T-cell (primary cell): ENCODE data around the gene BCL11B. TPM values are rescaled to one million over a fixed set of nuclear protein-coding genes. Genes with fewer than 3 reads are reported as not detected.

Experiments used
- ATAC-seq, 4 experiments: fragments of 200-7000 bp in 3 of 4; fragments of 150-1000 bp in 1 of 4; cut with Tn5 transposase; replicated peaks in 1 of 4; 1 replicate in 3 of 4; 2 replicates in 1 of 4; pipeline ENCODE4 v1.10.0; 2021; ENCODE audit warnings: moderate library complexity in 3 of 4, mild to moderate bottlenecking in 2 of 4, moderate number of reproducible peaks in 1 of 4
- CTCF ChIA-PET, 2 donors: fragments of 300-600 bp; sonication (Branson Sonifier 250); formaldehyde crosslinking; loops; one replicate each; lab custom pipeline; 2022; ENCODE audit warnings: antibody characterized with exemption in 2 of 2; lab: Charles Lee
- POLR2A ChIA-PET, 2 donors: fragments of 300-600 bp; sonication (Branson Sonifier 250); formaldehyde crosslinking; loops; one replicate each; lab custom pipeline; 2022; ENCODE audit warnings: antibody characterized with exemption in 2 of 2; lab: Charles Lee
- DNase-seq, 35 experiments: peaks; one replicate each; pipeline versions ENCODE4 v3.0.0 to v3.0.0-alpha.2; 2013 to 2023
- H3K27ac ChIP-seq: one replicate; pipeline ENCODE4 v1.5.1; 2013; ENCODE audit warnings: low read length
- H3K27me3 ChIP-seq, 2 experiments: replicated peaks in 1 of 2; 1 replicate in 1 of 2; 2 replicates in 1 of 2; pipeline versions ENCODE4 v1.6.1 to v1.7.0; 2013; ENCODE audit warnings: low read length in 1 of 2, mixed read lengths in 1 of 2; ENCODE audit not compliant: control insufficient read depth in 2 of 2, insufficient read depth in 2 of 2; ENCODE audit errors: extremely low read depth in 1 of 2
- H3K36me3 ChIP-seq, 2 donors: 1 replicate in 1 of 2; 2 replicates in 1 of 2; pipeline versions ENCODE4 v1.6.1 to v1.7.0; 2013; ENCODE audit warnings: low read length in 1 of 2; ENCODE audit not compliant: control insufficient read depth in 2 of 2, insufficient read depth in 1 of 2; ENCODE audit errors: extremely low read depth in 1 of 2
- H3K4me1 ChIP-seq, 2 experiments: 1 replicate in 1 of 2; 2 replicates in 1 of 2; pipeline versions ENCODE4 v1.6.1 to v1.7.0; 2013; ENCODE audit warnings: low read length in 2 of 2, mixed read lengths in 1 of 2; ENCODE audit not compliant: insufficient read depth in 2 of 2, control insufficient read depth in 1 of 2; ENCODE audit errors: extremely low read depth in 1 of 2
- H3K4me3 ChIP-seq, 2 donors: 1 replicate in 1 of 2; 2 replicates in 1 of 2; pipeline versions ENCODE4 v1.5.1 to v1.7.0; 2013; ENCODE audit warnings: mild to moderate bottlenecking in 2 of 2, low read length in 1 of 2, moderate library complexity in 1 of 2; ENCODE audit not compliant: control insufficient read depth in 1 of 2; ENCODE audit errors: extremely low read depth in 1 of 2
- H3K9me3 ChIP-seq: 2 replicates; pipeline ENCODE4 v1.7.0; 2013
- H3K27ac Mint-ChIP-seq, 2 donors: one replicate each; pipeline ENCODE4 v1.8.0; 2020 to 2021; ENCODE audit warnings: mild to moderate bottlenecking in 2 of 2, mixed read lengths in 2 of 2
- H3K27me3 Mint-ChIP-seq, 2 donors: one replicate each; pipeline ENCODE4 v1.8.0; 2021 to 2022; ENCODE audit warnings: mixed read lengths in 2 of 2
- H3K36me3 Mint-ChIP-seq: one replicate; pipeline ENCODE4 v1.8.0; 2021; ENCODE audit warnings: mixed read lengths
- H3K4me1 Mint-ChIP-seq, 3 donors: one replicate each; pipeline ENCODE4 v1.8.0; 2020 to 2022; ENCODE audit warnings: mixed read lengths in 3 of 3, mild to moderate bottlenecking in 1 of 3
- H3K4me3 Mint-ChIP-seq, 3 donors: one replicate each; pipeline ENCODE4 v1.8.0; 2020 to 2022; ENCODE audit warnings: mild to moderate bottlenecking in 3 of 3, mixed read lengths in 3 of 3, moderate library complexity in 3 of 3
- H3K9me3 Mint-ChIP-seq, 3 donors: one replicate each; pipeline ENCODE4 v1.8.0; 2020 to 2022; ENCODE audit warnings: mixed read lengths in 3 of 3
- WGBS: methylation state at CpG from one replicate; pipeline ENCODE4 v1.1.5; 2013; ENCODE audit warnings: missing lambda C conversion rate; ENCODE audit not compliant: insufficient coverage; 5-methylcytosine and 5-hydroxymethylcytosine counted together
- total RNA-seq, 35 experiments: library from RNA in 6 of 35; stranded (reverse) in 6 of 35; fragments of 120-200 nt in 1 of 35; gene quantifications; one replicate each; pipeline versions ENCODE4 v1.2.1 to v1.2.4 and lab custom pipeline; 2013 to 2026

Gene BCL11B
- total RNA-seq, 5 donors from 2014 or later (not counting 1 experiment from before 2014, with no cell fraction given): 181 to 240 (median 196) TPM

GRCh38 chr14:99233222-99234035, 38.6 kb downstream of the BCL11B start:
- no peak for DNase-seq
- H3K27me3 ChIP-seq: no peaks in the 10 kb centered on the region
- ChIA-PET POLR2A (interaction anchor here (0.5 to 1.8 kb wide), 7 partner anchors 11 to 48 kb away, joined by 3 to 13 read pairs (median 3); no protein-coding TSS in a partner anchor), CTCF (interaction anchor here (0.5 to 7.2 kb wide), 6 partner anchors 8 to 44 kb away, joined by 3 to 75 read pairs (median 4); no protein-coding TSS in a partner anchor)
- Mint-ChIP-seq H3K4me3 (peak overlapping the region; percentile 66 to 96 (median 85)), H3K27ac (peak overlapping the region; percentile 98), H3K4me1 (peaks cover 94 to 96% (median 95%) of the 10 kb centered on the region in 3 donors), H3K27me3 (no peaks in the 10 kb centered on the region), H3K36me3 (peaks cover 30% of the 10 kb centered on the region), H3K9me3 (no peaks in the 10 kb centered on the region)
- ATAC-seq: no peak
- H3K4me3 ChIP-seq: peak overlapping the region; percentile 18 to 45
- peaks cover 80 to 100% of the 10 kb centered on the region in 2 experiments for H3K4me1 ChIP-seq
- no peaks in the 10 kb centered on the region for H3K9me3 ChIP-seq
- WGBS: 23% methylated on average over 12 of the region's 17 CpGs
- H3K27ac ChIP-seq: peak overlapping the region; percentile 99
- peaks cover 11 to 54% of the 10 kb centered on the region in 2 donors for H3K36me3 ChIP-seq

DNA sequence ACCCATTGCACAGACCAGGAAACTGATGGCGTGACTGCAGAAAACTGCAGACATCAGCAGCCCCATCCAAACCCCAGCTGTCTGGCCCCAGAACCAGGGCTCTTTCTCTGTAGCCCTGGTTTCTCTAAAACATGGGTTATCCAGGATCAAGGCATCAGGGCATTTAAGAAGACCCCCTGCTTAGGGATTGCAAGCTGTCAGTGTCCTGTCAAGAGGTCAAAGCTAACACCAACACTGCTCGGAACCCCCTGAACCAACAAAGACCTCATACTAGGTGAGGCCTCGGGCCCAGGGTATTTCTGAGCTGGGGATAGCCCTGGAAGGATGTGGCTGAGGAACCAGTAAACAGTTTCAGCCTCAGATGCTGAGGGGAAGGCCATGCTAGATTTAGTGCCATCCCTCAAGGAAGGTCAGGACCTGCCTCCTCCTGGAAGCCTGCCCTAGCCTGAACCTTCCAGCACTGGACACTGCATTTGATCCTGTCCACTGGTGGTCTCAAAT, 39.2 kb downstream of the BCL11B start:
- Histone ChIP-seq H3K4me3 (peak overlapping the region; percentile 7 to 45), H3K27me3 (no peaks in the 10 kb centered on the region), H3K9me3 (no peaks in the 10 kb centered on the region), H3K36me3 (peaks cover 17 to 54% of the 10 kb centered on the region in 2 donors), H3K27ac (peak overlapping the region; percentile 99), H3K4me1 (peaks cover 80 to 100% of the 10 kb centered on the region in 2 experiments)
- CTCF ChIA-PET: interaction anchor here (0.5 to 7.2 kb wide), 5 partner anchors 9 to 34 kb away, joined by 3 to 75 read pairs (median 4); no protein-coding TSS in a partner anchor
- H3K4me1 Mint-ChIP-seq: peaks cover 94 to 96% (median 95%) of the 10 kb centered on the region in 3 donors
- 7% methylated on average over 2 of the region's 3 CpGs for WGBS
- H3K36me3 Mint-ChIP-seq: peaks cover 30% of the 10 kb centered on the region
- H3K27ac Mint-ChIP-seq: peak overlapping the region; percentile 98
- DNase-seq (peak in 2 of 35 experiments; percentile 35 to 72), ATAC-seq (peak in 1 of 4 experiments; percentile 8)
- POLR2A ChIA-PET: interaction anchor here (0.5 to 1.1 kb wide), 6 partner anchors 18 to 1008 kb away, joined by 3 to 6 read pairs (median 3); no protein-coding TSS in a partner anchor
- H3K9me3 Mint-ChIP-seq: no peaks in the 10 kb centered on the region
- peak overlapping the region; percentile 66 to 96 (median 85) for H3K4me3 Mint-ChIP-seq
- no peaks in the 10 kb centered on the region for H3K27me3 Mint-ChIP-seq

DNA sequence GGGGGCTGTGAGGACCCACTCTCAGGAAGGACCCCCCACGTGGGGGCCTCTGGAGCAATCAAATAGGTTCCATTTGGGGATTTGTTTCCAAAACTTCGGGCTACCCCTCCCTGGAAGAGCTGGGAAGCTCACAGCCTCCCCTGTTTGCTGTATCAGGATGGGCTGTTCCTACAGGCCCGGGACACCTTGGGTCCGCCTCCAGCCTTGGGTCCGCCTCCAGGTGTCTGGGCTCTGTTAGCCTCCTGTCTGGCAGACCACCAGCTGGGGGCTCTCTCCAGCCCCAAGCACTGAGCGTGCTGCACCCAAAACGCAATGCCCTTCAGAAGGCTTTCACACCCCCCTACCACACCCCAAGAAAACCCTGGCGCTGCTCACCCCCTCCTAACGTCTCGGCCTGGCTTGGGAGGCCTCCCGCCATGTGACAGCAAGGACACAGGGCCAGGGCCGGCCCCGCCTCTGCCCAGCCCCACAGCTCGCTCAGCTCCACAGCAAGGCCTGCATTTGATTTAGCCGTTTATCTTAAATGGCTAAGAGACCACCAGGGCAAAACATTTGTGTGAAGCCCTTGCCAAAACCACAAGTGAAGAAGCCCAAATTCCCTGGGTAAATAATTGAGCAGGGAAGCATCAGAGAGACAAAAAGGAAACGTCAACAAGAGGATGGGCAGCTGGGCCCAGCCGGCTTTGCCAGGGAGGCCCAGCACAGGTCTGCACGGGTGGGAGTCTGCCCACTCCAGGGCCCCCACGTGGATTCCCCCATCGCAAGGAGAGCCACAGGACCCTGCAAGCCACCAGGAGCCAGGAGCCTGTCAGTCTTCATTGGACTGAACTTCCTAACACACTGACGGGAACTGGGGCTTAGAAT, 39.9 kb downstream of the BCL11B start:
- Histone ChIP-seq H3K4me1 (peaks cover 80 to 100% of the 10 kb centered on the region in 2 experiments), H3K9me3 (no peaks in the 10 kb centered on the region), H3K36me3 (peaks cover 17 to 55% of the 10 kb centered on the region in 2 donors), H3K27me3 (no peaks in the 10 kb centered on the region), H3K27ac (peak overlapping the region; percentile 99), H3K4me3 (peak overlapping the region; percentile 7 to 45)
- DNase-seq: peak in 2 of 35 experiments; percentile 53 to 63
- Mint-ChIP-seq H3K4me3 (peak overlapping the region; percentile 66 to 96 (median 85)), H3K9me3 (no peaks in the 10 kb centered on the region), H3K36me3 (peaks cover 30% of the 10 kb centered on the region), H3K4me1 (peaks cover 94 to 96% (median 95%) of the 10 kb centered on the region in 3 donors), H3K27ac (peak overlapping the region; percentile 98), H3K27me3 (no peaks in the 10 kb centered on the region)
- ATAC-seq: no peak
- CTCF ChIA-PET: interaction anchor here (1.1 to 7.2 kb wide), 5 partner anchors 8 to 35 kb away, joined by 3 to 75 read pairs (median 4); no protein-coding TSS in a partner anchor
- 17% methylated on average over 20 of the region's 21 CpGs for WGBS
- POLR2A ChIA-PET: interaction anchor here (0.6 to 1.1 kb wide), 4 partner anchors 36 to 1009 kb away, joined by 3 to 6 read pairs (median 3); no protein-coding TSS in a partner anchor

- H3K4me1 ChIP-seq: peaks cover 80 to 100% of the 10 kb centered on the region in 2 experiments
- Mint-ChIP-seq H3K9me3 (no peaks in the 10 kb centered on the region), H3K27me3 (no peaks in the 10 kb centered on the region), H3K4me3 (peak overlapping the region; percentile 76 to 96 (median 85)), H3K4me1 (peaks cover 94 to 96% (median 95%) of the 10 kb centered on the region in 3 donors), H3K36me3 (peaks cover 34% of the 10 kb centered on the region), H3K27ac (peak overlapping the region; percentile 98 to 99)
- ChIA-PET POLR2A (interaction anchor here (0.8 to 1.6 kb wide), 4 partner anchors 31 to 38 kb away, joined by 3 to 12 read pairs (median 6); no protein-coding TSS in a partner anchor), CTCF (interaction anchor here (0.6 to 7.2 kb wide), 15 partner anchors 10 to 1438 kb away, joined by 3 to 75 read pairs (median 6); no protein-coding TSS in a partner anchor)
- H3K9me3 ChIP-seq: no peaks in the 10 kb centered on the region
- peaks cover 17 to 59% of the 10 kb centered on the region in 2 donors for H3K36me3 ChIP-seq
- no peak for ATAC-seq
- WGBS: 20% methylated on average over 34 of the region's 38 CpGs
- DNase-seq: peak in 1 of 35 experiments; percentile 55
- H3K27ac ChIP-seq: peak overlapping the region; percentile 99
- H3K4me3 ChIP-seq: peak overlapping the region in 1 of 2 donors; percentile 29
- no peaks in the 10 kb centered on the region for H3K27me3 ChIP-seq
These were observed 40.7 kb downstream of the BCL11B start for GRCh38 chr14:99231161-99231849.
